Heart left ventricle (tissue), 16 donors: Measurements from ENCODE around the gene PSMA3. TPM values are rescaled to one million over a fixed set of nuclear protein-coding genes. Genes with fewer than 3 reads are reported as not detected.

Experiments used
- ATAC-seq, 4 donors: fragments of 200-7000 bp; cut with Tn5 transposase; one replicate each; pipeline ENCODE4 v1.9.1; 2020 to 2022; ENCODE audit warnings: moderate library complexity in 4 of 4, mild to moderate bottlenecking in 3 of 4, moderate number of reproducible peaks in 1 of 4
- DNase-seq, 5 donors: peaks; one replicate each; pipeline ENCODE4 v3.0.0-alpha.2; 2020
- H3K27ac ChIP-seq, 12 donors: fragments of 200-600 bp; sonication (generic) in 4 of 12; one replicate each; pipeline versions ENCODE4 v1.5.0 to v1.8.0; 2016 to 2022; ENCODE audit warnings: mild to moderate bottlenecking in 2 of 12
- H3K27me3 ChIP-seq, 9 donors: fragments of 200-600 bp; sonication (generic) in 2 of 9; one replicate each; pipeline versions ENCODE4 v1.5.1 to v1.8.0; 2016 to 2022; ENCODE audit warnings: mild to moderate bottlenecking in 3 of 9
- H3K36me3 ChIP-seq, 9 donors: fragments of 200-600 bp; sonication (generic) in 2 of 9; one replicate each; pipeline versions ENCODE4 v1.5.0 to v1.8.0; 2018 to 2022; ENCODE audit warnings: mild to moderate bottlenecking in 2 of 9
- H3K4me1 ChIP-seq, 12 donors: fragments of 200-600 bp; sonication (generic) in 4 of 12; one replicate each; pipeline versions ENCODE4 v1.5.0 to v1.8.0; 2016 to 2022; ENCODE audit warnings: mild to moderate bottlenecking in 3 of 12
- H3K4me3 ChIP-seq, 12 donors: fragments of 200-600 bp; sonication (generic) in 4 of 12; one replicate each; pipeline versions ENCODE4 v1.5.0 to v1.8.0; 2017 to 2022; ENCODE audit warnings: mild to moderate bottlenecking in 9 of 12, moderate library complexity in 4 of 12
- H3K9me3 ChIP-seq, 12 donors: fragments of 200-600 bp; sonication (generic) in 4 of 12; one replicate each; pipeline versions ENCODE4 v1.5.0 to v1.8.0; 2016 to 2022; ENCODE audit warnings: mild to moderate bottlenecking in 1 of 12
- POLR2A ChIP-seq, 2 donors: fragments of 450-650 bp; IDR thresholded peaks; one replicate each; pipeline ENCODE4 v1.6.1; 2017; ENCODE audit warnings: antibody characterized with exemption in 2 of 2, mild to moderate bottlenecking in 2 of 2, moderate library complexity in 2 of 2
- WGBS, 4 donors: extraction: QIAGEN DNeasy Blood & Tissue Kit in 2 of 4; methylation state at CpG; one replicate each; pipeline versions ENCODE4 v1.1.5 to v1.1.7; 2013 to 2018; 5-methylcytosine and 5-hydroxymethylcytosine counted together
- intact Hi-C, 10 donors: fragments of 100-400 bp; cut with DNase I; formaldehyde crosslinking; loops; one replicate each; pipeline versions ENCODE4 v1.11.1 to v1.14.2; 2022
- polyA plus RNA-seq, 2 donors: library from polyadenylated mRNA; stranded (reverse); fragments of 200-250 nt; gene quantifications; one replicate each; pipeline ENCODE4 v1.2.3, GENCODE V29; 2013
- total RNA-seq, 9 donors: library from RNA; depleted of rRNA in 2 of 9; stranded (reverse); fragments of >200 nt in 2 of 9; fragmentation: NEBNext Ultra II Directional in 3 of 9; extraction: Animal tissue kit (Norgen Biotek cat#: 25700) in 3 of 9; gene quantifications; one replicate each; pipeline versions ENCODE4 v1.1.0 to v1.2.4, GENCODE V29; 2016 to 2023
- TF ChIP-seq, protein P1 (sequence below), 12 donors: fragments of 200-600 bp; sonication (generic) in 4 of 12; IDR thresholded peaks; one replicate each; pipeline versions ENCODE4 v1.5.0 to v1.8.0; 2018 to 2022; ENCODE audit warnings: antibody characterized with exemption in 12 of 12, mild to moderate bottlenecking in 5 of 12
- donor health status: ischemic (EF 13 %, LVEDD 7.1; RV severe dilation, severe dysfunction).
- donor health status: healthy with polysubstance abuse.
- donor health status: DM: no; HTN: yes; CAD: no.
- donor health status: DM: no; HTN: no; CAD: no.
- donor health status: ischemic (EF 25% LVEDD 6.9; RV normal size, moderate dysfunction).
- donor health status: ischemic (EF 25% LVEDD 5.7; RV mildly dilated, moderate dysfunction).
- donor health status: healthy.
- donor health status: DM: yes; HTN: yes; CAD: no.
- donor health status: ischemic (EF 35%, LVEDD 5.7; RV mildly dilated, moderate dysfunction).
- donor health status: nonischemic (EF 11% LVEDD 7.7; RV severe dilation, severe dysfunction).
- donor health status: DM: yes; HTN: yes; CAD: no.
- donor health status: PGD.
- donor health status: ischemic (EF 29% LVEDD 5.4; RV normal size, mild dysfunction).
- donor health status: nonischemic (EF 23%, LVEDD 6.1; RV moderate dilation, normal function).

Gene PSMA3
- total and polyA plus RNA-seq, 11 donors, result 121 to 232 (median 155) TPM

DNA sequence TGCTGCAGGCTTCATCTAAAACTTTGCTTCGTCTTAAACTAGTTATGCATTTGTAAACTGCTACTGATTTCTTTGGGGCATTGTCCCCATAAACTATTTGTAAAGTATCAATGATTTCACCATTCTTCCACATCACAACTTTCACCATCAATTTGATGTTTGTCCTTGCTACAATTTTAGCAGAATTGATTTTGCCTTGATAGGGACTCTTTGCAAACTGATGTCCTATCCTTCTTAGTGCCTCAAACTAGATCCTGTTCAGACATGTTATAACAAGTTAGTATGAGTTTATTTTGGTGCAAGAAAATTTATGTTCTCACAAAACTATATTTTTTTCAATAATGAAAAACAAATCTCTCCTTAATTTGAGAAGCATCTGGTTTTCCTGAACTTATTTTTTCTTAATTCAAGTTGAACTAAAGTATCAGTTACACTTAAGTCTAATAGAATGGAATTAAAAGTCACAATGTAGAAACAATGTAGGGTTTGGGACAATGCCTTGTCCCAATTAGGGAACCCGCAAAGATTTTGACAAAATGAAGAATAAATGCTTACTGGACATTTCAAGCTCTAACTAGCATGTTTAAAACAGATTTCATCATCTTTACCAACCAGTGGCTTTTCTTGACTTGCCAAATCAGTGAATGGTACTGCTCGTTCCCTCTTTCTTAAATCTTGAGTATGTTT lies 43.6 kb downstream of the PSMA3 start:
- TF ChIP-seq POLR2A (IDR thresholded peaks at IDR 0.05), result no peak
- TF ChIP-seq, protein P1, sequence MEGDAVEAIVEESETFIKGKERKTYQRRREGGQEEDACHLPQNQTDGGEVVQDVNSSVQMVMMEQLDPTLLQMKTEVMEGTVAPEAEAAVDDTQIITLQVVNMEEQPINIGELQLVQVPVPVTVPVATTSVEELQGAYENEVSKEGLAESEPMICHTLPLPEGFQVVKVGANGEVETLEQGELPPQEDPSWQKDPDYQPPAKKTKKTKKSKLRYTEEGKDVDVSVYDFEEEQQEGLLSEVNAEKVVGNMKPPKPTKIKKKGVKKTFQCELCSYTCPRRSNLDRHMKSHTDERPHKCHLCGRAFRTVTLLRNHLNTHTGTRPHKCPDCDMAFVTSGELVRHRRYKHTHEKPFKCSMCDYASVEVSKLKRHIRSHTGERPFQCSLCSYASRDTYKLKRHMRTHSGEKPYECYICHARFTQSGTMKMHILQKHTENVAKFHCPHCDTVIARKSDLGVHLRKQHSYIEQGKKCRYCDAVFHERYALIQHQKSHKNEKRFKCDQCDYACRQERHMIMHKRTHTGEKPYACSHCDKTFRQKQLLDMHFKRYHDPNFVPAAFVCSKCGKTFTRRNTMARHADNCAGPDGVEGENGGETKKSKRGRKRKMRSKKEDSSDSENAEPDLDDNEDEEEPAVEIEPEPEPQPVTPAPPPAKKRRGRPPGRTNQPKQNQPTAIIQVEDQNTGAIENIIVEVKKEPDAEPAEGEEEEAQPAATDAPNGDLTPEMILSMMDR (IDR thresholded peaks at IDR 0.05), result no peak
- Histone ChIP-seq H3K4me1 (peaks cover 0 to 45% (median 33%) of the 10 kb centered on the region in 12 donors), H3K4me3 (no peak overlapping the region), H3K36me3 (peaks cover 0 to 100% (median 98%) of the 10 kb centered on the region in 9 donors), H3K9me3 (no peaks in the 10 kb centered on the region), H3K27me3 (no peaks in the 10 kb centered on the region), H3K27ac (peak overlapping the region in 1 of 12 donors; percentile 10)
- no peak for ATAC-seq
- intact Hi-C loops, result no loop called here
- DNase-seq, result no peak
- 71 to 89% (median 77%) methylated on average over 3 of the region's 3 CpGs for WGBS, 4 donors

DNA sequence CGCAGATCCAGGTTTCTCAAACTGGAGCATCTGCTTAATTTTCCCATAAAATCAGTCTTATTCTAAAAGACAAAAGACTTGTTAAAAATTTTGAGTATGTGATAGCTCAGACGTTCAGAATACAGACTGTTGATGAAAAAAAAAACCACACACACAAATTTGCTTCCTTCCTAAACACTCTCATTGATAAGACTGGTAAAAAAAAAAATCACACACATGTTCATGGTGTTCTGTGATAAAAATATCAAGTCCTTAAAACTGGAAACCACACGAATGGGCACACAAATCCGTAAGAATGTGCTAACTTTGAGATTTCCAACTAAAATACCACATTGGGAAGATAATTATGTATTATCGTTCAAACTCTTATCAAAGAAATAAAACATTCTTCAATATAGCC lies 47.0 kb downstream of the PSMA3 start:
- Histone ChIP-seq H3K27me3 (no peaks in the 10 kb centered on the region), H3K9me3 (no peaks in the 10 kb centered on the region), H3K27ac (no peak overlapping the region), H3K4me1 (peaks cover 4 to 59% (median 46%) of the 10 kb centered on the region in 12 donors), H3K36me3 (peaks cover 0 to 91% (median 88%) of the 10 kb centered on the region in 9 donors), H3K4me3 (no peak overlapping the region)
- ATAC-seq (no peak), DNase-seq (no peak)
- intact Hi-C loops, result loop anchor here in 1 of 10 donors (10.0 kb wide), 1 partner anchor 47 kb away; the partner anchor contains the start of gene PSMA3
- TF ChIP-seq, protein P1 (IDR thresholded peaks at IDR 0.05), result no peak
- TF ChIP-seq POLR2A (IDR thresholded peaks at IDR 0.05), result no peak
- 54 to 61% (median 57%) methylated on average over 5 of the region's 5 CpGs for WGBS, 4 donors

DNA sequence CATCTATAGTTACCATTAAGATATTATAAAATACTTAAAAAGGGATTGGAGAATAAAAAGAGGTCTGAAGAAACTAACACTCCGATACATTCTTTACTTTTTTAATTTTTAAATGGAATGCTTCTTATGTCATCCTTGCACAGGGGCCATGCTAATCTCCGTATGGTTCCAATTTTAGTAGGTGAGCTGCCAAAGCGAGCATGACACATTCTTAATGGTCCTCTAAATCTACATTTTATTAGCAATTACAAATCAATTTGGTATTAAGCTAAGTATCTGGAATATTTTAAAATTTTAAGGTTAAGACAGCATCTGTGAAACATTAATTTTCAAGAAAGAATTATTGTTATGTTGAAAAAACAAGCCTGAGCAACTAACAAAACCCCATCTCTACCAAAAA lies 47.5 kb downstream of the PSMA3 start:
- 52 to 57% (median 54%) methylated on average over 3 of the region's 3 CpGs for WGBS, 4 donors
- Histone ChIP-seq H3K27ac (no peak overlapping the region), H3K4me1 (peaks cover 4 to 64% (median 51%) of the 10 kb centered on the region in 12 donors), H3K27me3 (no peaks in the 10 kb centered on the region), H3K36me3 (peaks cover 0 to 86% (median 82%) of the 10 kb centered on the region in 9 donors), H3K9me3 (no peaks in the 10 kb centered on the region), H3K4me3 (no peak overlapping the region)
- ATAC-seq (no peak), DNase-seq (no peak)
- intact Hi-C loops, result loop anchor here in 1 of 10 donors (10.0 kb wide), 1 partner anchor 47 kb away; the partner anchor contains the start of gene PSMA3
- TF ChIP-seq, protein P1 (IDR thresholded peaks at IDR 0.05), result no peak
- no peak for TF ChIP-seq POLR2A (IDR thresholded peaks at IDR 0.05)

DNA sequence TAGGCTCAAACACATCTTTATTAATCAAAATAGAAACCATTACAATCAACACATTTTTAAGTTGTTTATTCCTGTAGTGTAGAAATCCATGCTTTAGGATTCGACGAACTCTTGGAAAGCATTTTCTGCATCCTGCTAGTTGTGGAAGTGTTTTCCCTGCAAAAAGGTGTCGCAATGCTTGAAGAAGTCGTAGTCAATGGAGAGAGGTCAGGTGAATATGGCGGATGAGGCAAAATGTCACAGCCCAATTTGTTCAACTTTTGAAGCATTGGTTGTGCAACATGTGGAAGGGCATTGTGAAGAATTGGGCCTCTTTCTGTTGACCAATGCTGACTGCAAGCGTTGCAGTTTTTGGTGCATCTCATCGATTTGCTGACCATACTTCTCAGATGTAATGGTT lies 49.6 kb downstream of the PSMA3 start:
- DNase-seq, result no peak
- no peaks in the 10 kb centered on the region for H3K9me3 ChIP-seq
- peaks cover 4 to 57% (median 45%) of the 10 kb centered on the region in 12 donors for H3K4me1 ChIP-seq
- H3K27me3 ChIP-seq, result no peaks in the 10 kb centered on the region
- no peak for ATAC-seq
- TF ChIP-seq, protein P1 (IDR thresholded peaks at IDR 0.05), result no peak
- no peak for TF ChIP-seq POLR2A (IDR thresholded peaks at IDR 0.05)
- intact Hi-C loops, result loop anchor here in 1 of 10 donors (10.0 kb wide), 1 partner anchor 49 kb away; the partner anchor contains the start of gene PSMA3
- H3K4me3 ChIP-seq, result no peak overlapping the region
- 94 to 98% (median 97%) methylated on average over 7 of the region's 7 CpGs for WGBS, 4 donors
- H3K36me3 ChIP-seq, result peaks cover 0 to 66% (median 62%) of the 10 kb centered on the region in 9 donors
- H3K27ac ChIP-seq, result no peak overlapping the region
